Endothelial cell of umbilical vein (primary cell): ENCODE results near the gene RFLNA.

Experiments
- CTCF ChIP-seq, 2 donors: IDR thresholded peaks; 1 replicate in 1 of 2; 2 replicates in 1 of 2; pipeline ENCODE4 v1.5.1; 2011; ENCODE audit warnings: low read length in 2 of 2, mild to moderate bottlenecking in 2 of 2, moderate library complexity in 2 of 2, control low read depth in 1 of 2, inconsistent platforms in 1 of 2, low read depth in 1 of 2; ENCODE audit not compliant: insufficient read depth in 1 of 2; ENCODE audit errors: extremely low read depth in 1 of 2
- EZH2 ChIP-seq: IDR thresholded peaks from 2 replicates; pipeline ENCODE4 v1.6.1; 2012; ENCODE audit warnings: borderline replicate concordance, low read depth, mild to moderate bottlenecking, moderate library complexity, low read length, inconsistent platforms; ENCODE audit not compliant: severe bottlenecking
- JUN ChIP-seq: IDR thresholded peaks from 2 replicates; pipeline ENCODE4 v1.6.1; 2011; ENCODE audit warnings: borderline replicate concordance, low read depth; ENCODE audit not compliant: insufficient read length, insufficient read depth
- POLR2A ChIP-seq: IDR thresholded peaks from 2 replicates; pipeline ENCODE4 v1.6.1; 2012; ENCODE audit warnings: low read depth, mild to moderate bottlenecking, control low read depth, low read length

GRCh38 chr12:124363353-124363965 is 68.6 kb downstream of the RFLNA start:
- TF ChIP-seq JUN (no peak), CTCF (IDR thresholded peaks at IDR 0.05; ENCODE audit: extremely low read depth in 1 of 2, insufficient read depth in 1 of 2, low read depth in 1 of 2, low read length in 2 of 2) (no peak), POLR2A (no peak), EZH2 (no peak)
